Measurements from ENCODE around the gene UFM1. TPM values are rescaled to one million over a fixed set of nuclear protein-coding genes. Genes with fewer than 3 reads are reported as not detected.
"Not testable (repeated sequence)": the region's sequence is repeated elsewhere in the genome, so short reads cannot be mapped to it uniquely, and the experiment has no call there.

UFM1 gene
- total RNA-seq, 4 donors from 2014 or later: 55.7 to 66.1 (median 60.9) TPM

- TF ChIP-seq CTCF (IDR thresholded peaks at IDR 0.05): no peak
- DNase-seq (ENCODE audit: low spot score) (no peak), ATAC-seq (ENCODE audit: low FRiP score) (no peak)
Observed at GRCh38 chr13:38346764-38347163, 2.9 kb upstream of the UFM1 start.

DNA sequence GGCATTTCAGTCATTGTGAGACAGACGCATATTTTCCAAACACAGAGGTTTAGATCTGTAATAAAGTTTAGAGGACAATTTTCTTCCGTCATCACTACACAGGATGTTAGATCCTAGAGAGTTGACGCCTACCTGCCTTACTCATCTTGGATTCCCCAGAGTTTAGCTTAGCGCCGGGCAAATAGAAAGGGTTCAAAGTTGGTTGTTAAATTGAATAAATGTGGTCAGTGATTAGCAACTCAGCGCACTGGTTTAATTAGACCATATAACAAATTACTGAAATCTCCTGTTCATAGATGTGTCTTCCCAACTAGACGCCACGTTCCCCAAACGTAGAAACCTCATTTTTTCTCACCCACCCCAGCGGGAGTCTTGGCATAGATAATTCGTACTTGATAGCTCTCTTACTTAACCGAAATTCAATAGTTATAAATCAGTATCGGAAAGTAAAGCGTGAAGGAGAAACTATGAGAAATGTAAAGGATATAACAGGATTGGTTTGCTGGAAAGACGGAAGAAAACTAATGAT lies 726 bp upstream of the UFM1 start:
- TF ChIP-seq CTCF (IDR thresholded peaks at IDR 0.05): no peak
- ATAC-seq (ENCODE audit: low FRiP score) (peak; percentile 72), DNase-seq (ENCODE audit: low spot score) (no peak)

- no peak for TF ChIP-seq CTCF (IDR thresholded peaks at IDR 0.05)
- ATAC-seq (ENCODE audit: low FRiP score) (peak; percentile 62), DNase-seq (ENCODE audit: low spot score) (peak; percentile 69)
Observed at GRCh38 chr13:38350114-38350617, 515 bp downstream of the UFM1 start.

DNA sequence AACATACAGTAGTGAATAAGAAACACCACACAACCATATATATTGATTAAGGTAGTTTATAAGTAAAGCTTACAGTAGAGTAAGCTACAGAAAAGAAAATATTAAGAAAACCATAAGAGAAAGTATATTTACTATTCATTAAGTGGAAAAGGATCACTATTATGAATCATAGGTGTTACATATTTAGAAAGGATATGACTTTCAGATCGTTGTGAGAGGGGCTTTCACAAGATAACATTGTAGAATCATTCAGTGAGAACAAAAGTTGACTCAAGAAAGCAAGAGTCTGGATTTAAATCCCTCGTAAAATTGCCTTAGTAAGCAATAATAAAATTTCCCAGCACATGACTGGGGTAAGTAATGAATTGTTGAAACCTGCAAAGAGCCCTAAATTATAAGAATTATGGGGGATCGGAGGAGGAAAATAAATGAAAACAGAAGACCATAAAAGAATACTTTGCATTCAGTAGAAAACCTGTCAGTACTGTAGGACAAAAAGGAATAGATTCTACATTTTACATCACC lies 6.0 kb downstream of the UFM1 start:
- DNase-seq (ENCODE audit: low spot score) (no peak), ATAC-seq (ENCODE audit: low FRiP score) (no peak)
- TF ChIP-seq CTCF (IDR thresholded peaks at IDR 0.05): no peak

- no peak for ATAC-seq (ENCODE audit: low FRiP score)
- no peak for TF ChIP-seq CTCF (IDR thresholded peaks at IDR 0.05)
- no peak for DNase-seq (ENCODE audit: low spot score)
Observed at GRCh38 chr13:38358684-38359083, 9.0 kb downstream of the UFM1 start.

DNA sequence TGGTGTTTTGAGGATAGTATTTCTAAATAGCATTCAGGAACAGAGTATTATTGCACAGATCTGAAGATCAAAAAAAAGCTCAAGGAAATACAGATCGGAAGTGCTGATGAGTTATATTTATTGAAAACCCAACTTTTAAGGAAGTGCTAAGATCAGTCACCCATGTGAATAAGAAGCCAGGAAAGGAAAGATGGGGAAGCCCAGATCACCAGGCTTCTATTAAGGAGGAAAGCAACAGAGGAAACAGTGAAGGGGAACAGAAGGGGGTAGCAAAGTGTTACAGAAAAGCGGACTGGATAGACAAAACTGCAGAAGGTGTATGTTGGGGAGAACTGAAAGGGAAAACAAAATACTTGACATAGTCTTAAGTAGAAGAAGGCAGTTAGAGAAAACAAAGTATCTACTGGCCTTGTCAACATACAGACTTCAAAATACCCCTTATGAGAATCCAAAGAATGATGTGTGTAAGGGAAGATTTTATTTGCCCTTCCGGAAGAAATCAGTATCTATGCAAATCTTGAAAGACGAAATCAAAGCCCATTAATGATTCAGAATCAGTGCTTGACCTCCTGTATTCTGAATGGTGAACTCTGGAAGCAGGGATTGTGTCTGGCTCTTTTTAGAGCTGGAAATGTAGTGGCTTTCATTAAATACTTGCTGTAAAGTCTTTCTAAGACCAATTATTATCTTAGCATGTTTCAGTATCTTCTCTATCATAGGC lies 12.1 kb downstream of the UFM1 start:
- no peak for TF ChIP-seq CTCF (IDR thresholded peaks at IDR 0.05)
- no peak for DNase-seq (ENCODE audit: low spot score)
- ATAC-seq (ENCODE audit: low FRiP score): no peak

GRCh38 chr13:38363219-38363618 lies 13.6 kb downstream of the UFM1 start:
- DNase-seq (ENCODE audit: low spot score) (no peak), ATAC-seq (ENCODE audit: low FRiP score) (no peak)
- TF ChIP-seq CTCF (IDR thresholded peaks at IDR 0.05): no peak

- not testable (repeated sequence) for ATAC-seq (ENCODE audit: low FRiP score); DNase-seq (ENCODE audit: low spot score)
Observed at GRCh38 chr13:38363746-38364145, 14.1 kb downstream of the UFM1 start.
